ENCODE measurements around the gene PRKN.

Gene PRKN

GRCh38 chr6:162230147-162230752, 497.3 kb downstream of the PRKN start:
- no peaks in the 10 kb centered on the region for H3K4me1 Mint-ChIP-seq (ENCODE audit: low read depth)
- no peak overlapping the region for H3K4me3 Mint-ChIP-seq
- no peaks in the 10 kb centered on the region for H3K9me3 Mint-ChIP-seq (ENCODE audit: low read depth)
- H3K27ac Mint-ChIP-seq, result no peak overlapping the region
- H3K27me3 Mint-ChIP-seq, result no peaks in the 10 kb centered on the region
- peaks cover 2% of the 10 kb centered on the region for H3K36me3 Mint-ChIP-seq

- Mint-ChIP-seq H3K4me1 (ENCODE audit: low read depth) (no peaks in the 10 kb centered on the region), H3K9me3 (ENCODE audit: low read depth) (peaks cover 2% of the 10 kb centered on the region), H3K27me3 (no peaks in the 10 kb centered on the region), H3K27ac (no peak overlapping the region), H3K4me3 (no peak overlapping the region), H3K36me3 (peaks cover 2% of the 10 kb centered on the region)
Measured at GRCh38 chr6:162229093-162229492, 498.5 kb downstream of the PRKN start.

GRCh38 chr6:162226803-162227202, 500.8 kb downstream of the PRKN start:
- Mint-ChIP-seq H3K27ac (no peak overlapping the region), H3K36me3 (peaks cover 2% of the 10 kb centered on the region), H3K4me1 (ENCODE audit: low read depth) (no peaks in the 10 kb centered on the region), H3K4me3 (no peak overlapping the region), H3K27me3 (no peaks in the 10 kb centered on the region), H3K9me3 (ENCODE audit: low read depth) (peaks cover 3% of the 10 kb centered on the region)

- Mint-ChIP-seq H3K27ac (no peak overlapping the region), H3K4me1 (ENCODE audit: low read depth) (no peaks in the 10 kb centered on the region), H3K36me3 (peaks cover 2% of the 10 kb centered on the region), H3K9me3 (ENCODE audit: low read depth) (peaks cover 3% of the 10 kb centered on the region), H3K4me3 (no peak overlapping the region), H3K27me3 (no peaks in the 10 kb centered on the region)
Measured at GRCh38 chr6:162222521-162222920, 505.0 kb downstream of the PRKN start.

GRCh38 chr6:162220876-162221275, 506.7 kb downstream of the PRKN start:
- Mint-ChIP-seq H3K4me1 (ENCODE audit: low read depth) (no peaks in the 10 kb centered on the region), H3K27me3 (no peaks in the 10 kb centered on the region), H3K4me3 (no peak overlapping the region), H3K36me3 (peaks cover 2% of the 10 kb centered on the region), H3K9me3 (ENCODE audit: low read depth) (peaks cover 3% of the 10 kb centered on the region), H3K27ac (no peak overlapping the region)

GRCh38 chr6:162219266-162219665, 508.3 kb downstream of the PRKN start:
- H3K36me3 Mint-ChIP-seq, result no peaks in the 10 kb centered on the region
- H3K27me3 Mint-ChIP-seq, result no peaks in the 10 kb centered on the region
- no peak overlapping the region for H3K4me3 Mint-ChIP-seq
- peaks cover 2% of the 10 kb centered on the region for H3K9me3 Mint-ChIP-seq (ENCODE audit: low read depth)
- no peak overlapping the region for H3K27ac Mint-ChIP-seq
- no peaks in the 10 kb centered on the region for H3K4me1 Mint-ChIP-seq (ENCODE audit: low read depth)

- H3K36me3 Mint-ChIP-seq, result no peaks in the 10 kb centered on the region
- no peak overlapping the region for H3K4me3 Mint-ChIP-seq
- H3K27me3 Mint-ChIP-seq, result no peaks in the 10 kb centered on the region
- H3K9me3 Mint-ChIP-seq (ENCODE audit: low read depth), result no peaks in the 10 kb centered on the region
- no peaks in the 10 kb centered on the region for H3K4me1 Mint-ChIP-seq (ENCODE audit: low read depth)
- no peak overlapping the region for H3K27ac Mint-ChIP-seq
Measured at GRCh38 chr6:162217811-162218493, 509.6 kb downstream of the PRKN start.

- no peaks in the 10 kb centered on the region for H3K9me3 Mint-ChIP-seq (ENCODE audit: low read depth)
- H3K36me3 Mint-ChIP-seq, result no peaks in the 10 kb centered on the region
- H3K4me3 Mint-ChIP-seq, result no peak overlapping the region
- H3K4me1 Mint-ChIP-seq (ENCODE audit: low read depth), result no peaks in the 10 kb centered on the region
- H3K27ac Mint-ChIP-seq, result no peak overlapping the region
- H3K27me3 Mint-ChIP-seq, result no peaks in the 10 kb centered on the region
Measured at GRCh38 chr6:162217058-162217457, 510.5 kb downstream of the PRKN start.

GRCh38 chr6:162211777-162212176, 515.8 kb downstream of the PRKN start:
- no peaks in the 10 kb centered on the region for H3K27me3 Mint-ChIP-seq

GRCh38 chr6:162211022-162211421, 516.5 kb downstream of the PRKN start:
- peaks cover 3% of the 10 kb centered on the region for H3K9me3 Mint-ChIP-seq (ENCODE audit: low read depth)

More at GRCh38 chr6:162211777-162212176, 515.8 kb downstream of the PRKN start:
- Mint-ChIP-seq H3K9me3 (ENCODE audit: low read depth) (peaks cover 3% of the 10 kb centered on the region), H3K36me3 (peaks cover 8% of the 10 kb centered on the region), H3K4me1 (ENCODE audit: low read depth) (no peaks in the 10 kb centered on the region), H3K27ac (no peak overlapping the region), H3K4me3 (no peak overlapping the region)

GRCh38 chr6:162203287-162203686, 524.3 kb downstream of the PRKN start:
- H3K4me1 Mint-ChIP-seq (ENCODE audit: low read depth), result no peaks in the 10 kb centered on the region
- no peak overlapping the region for H3K27ac Mint-ChIP-seq
- no peaks in the 10 kb centered on the region for H3K27me3 Mint-ChIP-seq
- H3K36me3 Mint-ChIP-seq, result peaks cover 9% of the 10 kb centered on the region
- H3K9me3 Mint-ChIP-seq (ENCODE audit: low read depth), result peaks cover 3% of the 10 kb centered on the region
- no peak overlapping the region for H3K4me3 Mint-ChIP-seq

More at GRCh38 chr6:162211022-162211421, 516.5 kb downstream of the PRKN start:
- Mint-ChIP-seq H3K27ac (no peak overlapping the region), H3K4me3 (no peak overlapping the region), H3K4me1 (ENCODE audit: low read depth) (no peaks in the 10 kb centered on the region), H3K36me3 (peaks cover 8% of the 10 kb centered on the region), H3K27me3 (no peaks in the 10 kb centered on the region)

GRCh38 chr6:162200945-162201690, 526.4 kb downstream of the PRKN start:
- Mint-ChIP-seq H3K36me3 (peaks cover 6% of the 10 kb centered on the region), H3K4me1 (ENCODE audit: low read depth) (no peaks in the 10 kb centered on the region), H3K4me3 (no peak overlapping the region), H3K9me3 (ENCODE audit: low read depth) (no peaks in the 10 kb centered on the region), H3K27ac (no peak overlapping the region), H3K27me3 (no peaks in the 10 kb centered on the region)

GRCh38 chr6:162200041-162200440, 527.5 kb downstream of the PRKN start:
- Mint-ChIP-seq H3K36me3 (peaks cover 6% of the 10 kb centered on the region), H3K4me1 (ENCODE audit: low read depth) (no peaks in the 10 kb centered on the region)

GRCh38 chr6:162198925-162199324, 528.6 kb downstream of the PRKN start:
- no peaks in the 10 kb centered on the region for H3K27me3 Mint-ChIP-seq
- peaks cover 7% of the 10 kb centered on the region for H3K36me3 Mint-ChIP-seq
- H3K27ac Mint-ChIP-seq, result no peak overlapping the region
- no peaks in the 10 kb centered on the region for H3K4me1 Mint-ChIP-seq (ENCODE audit: low read depth)
- no peak overlapping the region for H3K4me3 Mint-ChIP-seq
- no peaks in the 10 kb centered on the region for H3K9me3 Mint-ChIP-seq (ENCODE audit: low read depth)

More at GRCh38 chr6:162200041-162200440, 527.5 kb downstream of the PRKN start:
- no peak overlapping the region for H3K4me3 Mint-ChIP-seq
- no peaks in the 10 kb centered on the region for H3K27me3 Mint-ChIP-seq
- H3K9me3 Mint-ChIP-seq (ENCODE audit: low read depth), result no peaks in the 10 kb centered on the region
- H3K27ac Mint-ChIP-seq, result no peak overlapping the region

GRCh38 chr6:162198076-162198475, 529.5 kb downstream of the PRKN start:
- no peak overlapping the region for H3K27ac Mint-ChIP-seq
- H3K4me3 Mint-ChIP-seq, result no peak overlapping the region
- no peaks in the 10 kb centered on the region for H3K27me3 Mint-ChIP-seq
- H3K36me3 Mint-ChIP-seq, result peaks cover 7% of the 10 kb centered on the region
- H3K9me3 Mint-ChIP-seq (ENCODE audit: low read depth), result no peaks in the 10 kb centered on the region
- no peaks in the 10 kb centered on the region for H3K4me1 Mint-ChIP-seq (ENCODE audit: low read depth)

Measured in activated naive CD8-positive, alpha-beta T cell (primary cell).